ENCODE results near the gene UBR2.

DNA sequence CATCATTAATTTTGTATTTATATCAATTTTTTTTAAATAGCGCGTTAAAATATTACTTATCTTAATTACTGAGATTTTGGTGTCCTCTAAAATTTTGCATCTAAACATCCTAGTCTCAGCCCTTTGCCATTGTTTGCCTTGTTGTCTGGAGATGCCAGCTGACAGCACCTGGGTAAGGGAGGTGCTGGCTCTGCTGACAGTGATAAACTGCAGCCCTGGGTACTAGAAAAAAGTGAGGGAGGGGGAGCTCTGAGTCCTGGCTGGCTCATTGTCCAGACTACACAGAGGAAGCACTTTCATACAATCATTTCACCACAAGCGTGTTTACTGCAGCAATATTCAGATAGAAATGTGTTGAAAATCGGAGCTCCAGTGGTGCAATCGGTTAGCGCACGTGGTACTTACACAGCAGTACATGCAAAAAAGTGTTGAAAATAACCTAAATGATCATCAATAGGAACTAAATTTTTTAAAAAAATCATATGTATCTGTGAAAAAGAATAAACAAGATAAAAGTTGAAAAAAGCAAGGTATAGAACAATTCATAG, 18.5 kb upstream of the UBR2 start:
- TF ChIP-seq EP300 (IDR thresholded peaks at IDR 0.05): no peak
- TF ChIP-seq, protein P1, sequence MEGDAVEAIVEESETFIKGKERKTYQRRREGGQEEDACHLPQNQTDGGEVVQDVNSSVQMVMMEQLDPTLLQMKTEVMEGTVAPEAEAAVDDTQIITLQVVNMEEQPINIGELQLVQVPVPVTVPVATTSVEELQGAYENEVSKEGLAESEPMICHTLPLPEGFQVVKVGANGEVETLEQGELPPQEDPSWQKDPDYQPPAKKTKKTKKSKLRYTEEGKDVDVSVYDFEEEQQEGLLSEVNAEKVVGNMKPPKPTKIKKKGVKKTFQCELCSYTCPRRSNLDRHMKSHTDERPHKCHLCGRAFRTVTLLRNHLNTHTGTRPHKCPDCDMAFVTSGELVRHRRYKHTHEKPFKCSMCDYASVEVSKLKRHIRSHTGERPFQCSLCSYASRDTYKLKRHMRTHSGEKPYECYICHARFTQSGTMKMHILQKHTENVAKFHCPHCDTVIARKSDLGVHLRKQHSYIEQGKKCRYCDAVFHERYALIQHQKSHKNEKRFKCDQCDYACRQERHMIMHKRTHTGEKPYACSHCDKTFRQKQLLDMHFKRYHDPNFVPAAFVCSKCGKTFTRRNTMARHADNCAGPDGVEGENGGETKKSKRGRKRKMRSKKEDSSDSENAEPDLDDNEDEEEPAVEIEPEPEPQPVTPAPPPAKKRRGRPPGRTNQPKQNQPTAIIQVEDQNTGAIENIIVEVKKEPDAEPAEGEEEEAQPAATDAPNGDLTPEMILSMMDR (IDR thresholded peaks at IDR 0.05): no peak

All from ovary (tissue), 3 donors.